ENCODE measurements around the gene IGSF8.

Gene IGSF8

DNA sequence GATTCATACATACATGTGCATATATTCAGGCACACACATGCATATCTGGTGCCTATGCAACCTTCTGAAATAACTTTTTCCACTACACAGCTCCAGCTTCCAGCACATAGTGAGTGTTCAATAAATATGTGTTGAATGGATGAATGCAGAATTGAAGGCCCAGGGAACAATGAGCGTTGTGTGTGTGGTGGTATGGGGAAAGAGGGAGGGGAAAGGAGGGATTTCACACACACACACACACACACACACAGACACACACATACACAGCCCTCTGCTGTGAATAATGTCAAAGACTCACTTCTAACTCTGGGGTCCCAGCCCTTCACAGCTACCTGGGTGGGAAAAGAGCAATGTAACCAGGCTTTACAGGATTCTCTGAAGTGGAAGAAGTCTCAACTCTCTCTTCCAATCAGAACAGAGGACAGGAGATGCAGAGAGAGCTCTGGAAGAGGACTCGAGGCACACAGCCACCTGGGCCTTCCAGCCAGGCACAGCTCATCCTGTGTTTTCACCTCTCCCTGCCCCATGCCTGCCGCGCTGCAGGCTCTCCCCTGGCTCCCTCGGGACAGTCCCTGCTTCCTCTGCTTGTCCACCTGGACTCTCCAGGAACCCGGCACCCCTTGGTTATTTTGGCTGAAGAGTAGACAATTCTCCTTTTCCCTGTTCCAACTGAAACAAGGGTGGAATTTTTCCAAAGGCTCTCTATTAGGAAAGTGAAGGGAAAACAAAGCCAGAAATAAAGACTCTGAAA lies 5.4 kb upstream of the IGSF8 start:
- DNase-seq (ENCODE audit: low spot score), result no peak

GRCh38 chr1:160101717-160102522 lies 3.5 kb upstream of the IGSF8 start:
- DNase-seq (ENCODE audit: low spot score), result no peak

- DNase-seq (ENCODE audit: low spot score), result peak; percentile 83
Measured at GRCh38 chr1:160101037-160101716, 2.8 kb upstream of the IGSF8 start.

DNA sequence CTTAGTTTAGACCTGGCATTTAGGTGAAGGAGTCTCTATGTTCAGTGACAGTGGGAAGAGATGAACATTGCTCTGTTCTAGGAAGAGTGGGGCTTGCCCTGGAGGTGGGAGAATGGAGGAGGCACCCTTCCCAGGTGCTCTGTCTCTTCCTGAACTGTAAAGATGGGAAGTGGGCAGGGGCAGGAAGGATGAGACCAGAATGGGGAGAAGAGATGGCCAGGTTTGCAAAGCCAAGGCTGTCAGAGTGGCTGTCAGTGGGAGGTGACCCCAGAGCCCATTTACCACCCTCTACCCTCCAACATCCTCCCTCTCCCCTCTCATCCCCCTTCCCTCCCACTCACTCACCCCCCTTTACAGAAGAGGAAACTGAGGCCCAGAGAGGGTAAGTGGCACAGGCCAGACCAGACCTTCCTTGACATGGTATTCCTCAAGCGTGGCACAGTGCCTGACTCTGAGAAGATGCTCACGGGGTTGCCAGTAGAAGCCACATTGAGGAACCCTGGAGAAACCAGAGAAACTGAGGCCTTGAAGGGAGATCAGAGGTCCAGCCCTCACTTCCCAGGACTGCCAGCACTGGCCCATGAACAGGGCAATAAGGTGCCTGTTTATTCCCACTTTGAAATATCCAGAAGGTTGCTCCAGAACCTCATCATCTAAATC lies 1.4 kb upstream of the IGSF8 start:
- no peak for DNase-seq (ENCODE audit: low spot score)

- peak; percentile 99 for DNase-seq (ENCODE audit: low spot score)
Measured at GRCh38 chr1:160098852-160099561, 588 bp upstream of the IGSF8 start.

DNA sequence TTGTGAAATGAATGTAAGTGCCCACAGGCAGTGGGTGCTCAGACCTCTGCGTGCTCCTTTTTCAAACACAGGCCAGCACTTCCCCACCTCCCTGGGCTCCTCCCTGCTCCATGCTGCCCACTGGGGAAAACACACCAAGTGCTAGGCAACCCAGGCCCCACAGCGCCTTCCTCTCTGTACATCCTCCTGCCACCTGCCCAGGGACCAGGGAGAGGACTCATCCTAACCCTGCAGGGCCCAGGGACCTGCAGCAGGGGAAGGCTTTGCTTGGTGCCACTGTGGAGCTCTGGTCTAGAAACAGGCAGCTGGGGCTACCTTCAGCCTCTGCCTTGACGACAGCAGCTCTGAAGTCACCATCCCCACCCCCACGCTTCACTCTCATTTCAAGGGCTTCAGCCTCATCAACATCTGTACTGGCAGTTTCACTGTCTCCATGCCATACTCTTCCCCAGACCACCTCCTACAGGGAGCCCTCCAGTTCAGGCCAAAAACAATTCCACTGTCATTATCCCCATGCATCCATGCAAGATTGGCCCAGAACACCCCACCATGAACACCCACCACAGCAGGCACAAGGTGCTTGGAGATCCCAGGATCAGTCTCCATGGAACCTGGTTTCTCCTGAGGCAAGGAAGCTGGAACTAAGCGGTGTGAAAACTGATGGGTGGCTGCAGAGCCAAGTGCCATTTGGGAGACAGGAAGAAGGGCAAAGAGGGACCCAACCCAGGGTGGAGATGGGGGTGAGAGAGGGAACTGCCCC lies 1.1 kb downstream of the IGSF8 start:
- no peak for DNase-seq (ENCODE audit: low spot score)

GRCh38 chr1:160096274-160097116 lies 1.9 kb downstream of the IGSF8 start:
- no peak for DNase-seq (ENCODE audit: low spot score)

- no peak for DNase-seq (ENCODE audit: low spot score)
Measured at GRCh38 chr1:160095382-160096105, 2.9 kb downstream of the IGSF8 start.

DNA sequence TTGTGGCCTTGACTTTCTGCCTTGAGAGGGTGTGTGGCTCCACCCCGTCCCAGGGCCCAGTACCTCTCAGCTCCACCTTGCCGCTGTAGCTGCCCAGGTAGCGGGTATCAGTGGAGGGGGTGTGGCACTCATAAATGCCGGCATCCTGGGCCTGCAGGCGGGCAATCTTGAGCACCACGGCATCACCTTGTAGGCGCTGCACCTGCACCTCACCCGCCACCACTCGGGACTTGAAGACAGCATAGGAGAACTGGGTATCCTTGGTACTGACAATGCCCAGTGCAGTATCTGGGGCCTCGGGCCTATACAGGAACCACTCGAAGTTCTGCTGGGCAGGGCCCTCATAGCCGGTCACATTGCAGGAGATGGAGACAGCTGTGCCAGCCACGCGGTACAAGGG lies 3.6 kb downstream of the IGSF8 start:
- no peak for DNase-seq (ENCODE audit: low spot score)

GRCh38 chr1:160094291-160094625 lies 4.2 kb downstream of the IGSF8 start:
- no peak for DNase-seq (ENCODE audit: low spot score)

DNA sequence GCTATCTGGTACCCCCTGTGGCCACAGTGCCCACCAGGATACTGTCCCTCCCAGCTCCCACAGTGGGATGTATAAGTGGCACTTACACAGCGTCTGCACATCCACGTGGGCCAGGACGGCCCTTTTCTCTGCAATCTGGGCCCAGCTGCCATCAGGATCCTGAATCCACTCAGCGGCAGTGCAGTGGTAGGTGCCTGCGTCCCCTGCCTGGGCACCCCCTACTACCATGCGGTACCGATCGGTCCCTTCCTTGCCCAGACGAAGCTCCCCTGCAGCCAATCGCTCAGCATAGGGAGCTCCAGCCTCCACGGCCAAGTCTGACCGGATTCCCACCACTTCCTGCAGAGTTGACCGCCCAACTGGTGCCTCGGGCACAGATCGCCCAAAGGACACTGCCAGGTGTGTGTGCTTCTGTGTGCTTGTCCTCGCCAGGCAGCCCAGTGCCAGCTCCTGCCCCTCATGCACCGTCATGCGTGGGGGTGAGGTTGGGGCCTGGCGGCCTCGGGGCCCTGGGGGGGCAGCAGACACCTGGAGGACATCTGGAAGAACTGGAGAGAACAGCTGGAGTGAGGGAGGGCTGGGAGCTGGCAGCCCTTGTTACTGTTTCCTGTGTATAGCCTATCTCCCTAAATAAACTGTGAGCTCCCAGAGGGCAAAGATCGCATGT lies 4.7 kb downstream of the IGSF8 start:
- DNase-seq (ENCODE audit: low spot score), result no peak

GRCh38 chr1:160093069-160093395 lies 5.4 kb downstream of the IGSF8 start:
- DNase-seq (ENCODE audit: low spot score), result no peak

GRCh38 chr1:160092366-160093068 lies 5.9 kb downstream of the IGSF8 start:
- DNase-seq (ENCODE audit: low spot score), result no peak

DNA sequence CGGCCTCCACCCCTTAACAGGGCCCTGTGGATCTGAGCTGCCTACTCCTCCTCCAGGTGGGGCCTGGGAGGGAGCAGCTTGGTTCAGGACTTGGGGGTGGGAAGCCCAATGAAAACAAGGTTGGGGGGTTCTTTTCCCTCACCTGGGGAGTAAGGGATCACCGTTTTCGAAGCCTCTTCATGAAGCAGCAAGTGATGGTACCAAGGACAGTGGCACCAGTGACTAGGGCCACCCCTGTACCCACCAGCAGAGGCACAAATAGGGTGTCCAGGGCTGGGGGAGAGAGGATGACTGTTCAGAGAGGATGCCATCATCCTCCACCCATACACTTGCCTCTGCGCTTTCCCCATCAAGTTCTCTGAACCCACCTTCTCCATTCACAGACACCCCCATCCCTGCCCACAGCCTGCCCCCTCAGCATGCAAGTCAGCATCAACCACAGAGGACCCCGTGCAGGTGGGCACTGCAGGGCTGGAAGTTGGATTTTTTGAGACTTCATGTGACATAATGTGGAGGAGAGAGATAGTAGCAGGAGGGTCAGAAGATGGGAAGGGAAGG lies 6.7 kb downstream of the IGSF8 start:
- DNase-seq (ENCODE audit: low spot score), result no peak

DNA sequence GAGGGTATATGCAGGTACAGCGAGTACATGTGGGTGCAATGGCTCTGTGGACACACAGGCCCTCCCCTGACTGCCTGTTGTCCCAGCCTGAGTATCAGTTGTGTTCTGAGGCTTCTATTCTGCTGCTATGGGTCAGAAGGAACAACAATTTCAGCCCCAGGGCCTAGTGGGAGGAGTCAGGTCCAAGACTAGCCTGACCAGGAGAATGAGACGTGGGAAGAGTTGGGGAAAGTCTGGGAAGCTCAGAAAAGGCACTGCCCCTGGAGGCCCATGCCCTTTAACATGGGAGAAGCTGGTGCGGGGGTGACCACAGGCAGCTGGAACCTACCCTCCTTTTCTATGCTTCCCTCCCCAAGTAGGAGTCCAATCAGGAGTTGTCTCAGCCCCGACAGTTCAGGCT lies 7.7 kb downstream of the IGSF8 start:
- no peak for DNase-seq (ENCODE audit: low spot score)

GRCh38 chr1:160089883-160090282 lies 8.5 kb downstream of the IGSF8 start:
- no peak for DNase-seq (ENCODE audit: low spot score)

GRCh38 chr1:160087118-160087662 lies 11.2 kb downstream of the IGSF8 start:
- no peak for DNase-seq (ENCODE audit: low spot score)

DNA sequence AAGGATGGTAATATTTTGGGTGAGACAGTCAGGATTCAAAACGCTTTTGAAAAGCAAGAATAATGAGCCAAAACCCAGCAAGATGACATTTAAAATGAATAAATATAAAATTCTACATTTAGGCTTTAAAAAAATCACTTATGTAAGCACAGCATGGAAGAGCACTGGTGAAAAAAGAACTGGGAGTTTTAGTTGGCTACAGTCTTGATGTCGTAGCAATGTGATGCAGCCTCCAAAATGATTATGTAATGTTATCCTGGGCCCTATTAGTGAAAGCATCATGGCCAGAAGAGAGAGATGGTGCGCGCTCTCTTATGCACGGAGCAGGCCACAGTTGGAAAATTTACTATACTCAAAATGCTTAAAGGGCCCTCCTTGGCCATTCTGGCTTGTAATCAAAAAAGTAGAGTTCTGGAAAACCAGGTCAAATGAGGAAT lies 11.9 kb downstream of the IGSF8 start:
- DNase-seq (ENCODE audit: low spot score), result no peak
